ENCODE measurements around the gene CGNL1.

DNA sequence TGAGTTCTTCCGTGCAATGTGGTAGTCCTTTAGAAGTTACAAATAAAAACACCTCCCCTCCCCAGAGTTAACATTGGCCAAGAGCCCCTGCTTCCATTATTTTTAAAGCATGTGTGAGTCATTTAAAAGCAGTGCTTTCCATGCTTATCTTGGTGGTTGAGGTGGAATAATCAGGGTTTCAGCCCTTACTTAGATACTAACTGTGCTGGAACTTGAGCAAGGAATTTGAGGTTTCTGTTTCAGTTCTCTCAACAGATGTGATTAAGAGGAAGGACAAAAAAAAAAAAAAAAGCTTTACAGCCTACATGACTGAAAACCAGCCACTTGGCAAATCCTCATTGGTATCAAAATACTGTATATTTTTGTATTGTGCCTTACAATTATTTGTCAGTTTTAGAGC is 64.5 kb downstream of the CGNL1 start:
- TF ChIP-seq, protein P1, sequence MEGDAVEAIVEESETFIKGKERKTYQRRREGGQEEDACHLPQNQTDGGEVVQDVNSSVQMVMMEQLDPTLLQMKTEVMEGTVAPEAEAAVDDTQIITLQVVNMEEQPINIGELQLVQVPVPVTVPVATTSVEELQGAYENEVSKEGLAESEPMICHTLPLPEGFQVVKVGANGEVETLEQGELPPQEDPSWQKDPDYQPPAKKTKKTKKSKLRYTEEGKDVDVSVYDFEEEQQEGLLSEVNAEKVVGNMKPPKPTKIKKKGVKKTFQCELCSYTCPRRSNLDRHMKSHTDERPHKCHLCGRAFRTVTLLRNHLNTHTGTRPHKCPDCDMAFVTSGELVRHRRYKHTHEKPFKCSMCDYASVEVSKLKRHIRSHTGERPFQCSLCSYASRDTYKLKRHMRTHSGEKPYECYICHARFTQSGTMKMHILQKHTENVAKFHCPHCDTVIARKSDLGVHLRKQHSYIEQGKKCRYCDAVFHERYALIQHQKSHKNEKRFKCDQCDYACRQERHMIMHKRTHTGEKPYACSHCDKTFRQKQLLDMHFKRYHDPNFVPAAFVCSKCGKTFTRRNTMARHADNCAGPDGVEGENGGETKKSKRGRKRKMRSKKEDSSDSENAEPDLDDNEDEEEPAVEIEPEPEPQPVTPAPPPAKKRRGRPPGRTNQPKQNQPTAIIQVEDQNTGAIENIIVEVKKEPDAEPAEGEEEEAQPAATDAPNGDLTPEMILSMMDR (IDR thresholded peaks at IDR 0.05 in 2 of 3, conservative IDR thresholded peaks at IDR 0.05 in 1 of 3; ENCODE audit: control insufficient read depth in 2 of 3, extremely low read depth in 1 of 3, insufficient read depth in 1 of 3, low read depth in 3 of 3, low read length in 3 of 3): no peak
- no peak for TF ChIP-seq CHD4 (IDR thresholded peaks at IDR 0.05)
- no peak for TF ChIP-seq NRF1 (conservative IDR thresholded peaks at IDR 0.05; ENCODE audit: low read depth, low read length)

Data from GM12878 (cell line).